Neural crest cell (in vitro differentiated cells): ENCODE data around the gene CCNY. TPM values are rescaled to one million over a fixed set of nuclear protein-coding genes. Genes with fewer than 3 reads are reported as not detected.

Source experiments
- DNase-seq: peaks from one replicate; pipeline ENCODE4 v3.0.0; 2021; ENCODE audit warnings: low read depth, mixed read lengths, low spot score
- H3K27ac Mint-ChIP-seq: one replicate; pipeline ENCODE4 v1.8.0; 2021; ENCODE audit warnings: mild to moderate bottlenecking, mixed read lengths; ENCODE audit not compliant: unreplicated experiment
- H3K27me3 Mint-ChIP-seq: 2 replicates; pipeline ENCODE4 v1.8.0; 2021; ENCODE audit warnings: low read depth, mild to moderate bottlenecking, mixed read lengths
- H3K36me3 Mint-ChIP-seq: 2 replicates; pipeline ENCODE4 v1.8.0; 2021; ENCODE audit warnings: low read depth, mild to moderate bottlenecking, mixed read lengths
- H3K4me1 Mint-ChIP-seq: 2 replicates; pipeline ENCODE4 v1.8.0; 2021; ENCODE audit warnings: mixed read lengths
- H3K4me3 Mint-ChIP-seq: one replicate; pipeline ENCODE4 v1.8.0; 2021; ENCODE audit warnings: mild to moderate bottlenecking, mixed read lengths
- H3K9me3 Mint-ChIP-seq: 2 replicates; pipeline ENCODE4 v1.8.0; 2021; ENCODE audit warnings: mixed read lengths
- total RNA-seq: library from RNA; stranded (reverse); gene quantifications from 2 replicates; pipeline ENCODE4 v1.2.1, GENCODE V29; 2021
- TF ChIP-seq, protein P1 (sequence below): fragments of 200-600 bp; sonication (generic); conservative IDR thresholded peaks from 2 replicates; pipeline ENCODE4 v1.5.0; 2021; ENCODE audit warnings: antibody characterized with exemption, mild to moderate bottlenecking

CCNY gene
- total RNA-seq, 1 donor from 2014 or later: 57.0 TPM

DNA sequence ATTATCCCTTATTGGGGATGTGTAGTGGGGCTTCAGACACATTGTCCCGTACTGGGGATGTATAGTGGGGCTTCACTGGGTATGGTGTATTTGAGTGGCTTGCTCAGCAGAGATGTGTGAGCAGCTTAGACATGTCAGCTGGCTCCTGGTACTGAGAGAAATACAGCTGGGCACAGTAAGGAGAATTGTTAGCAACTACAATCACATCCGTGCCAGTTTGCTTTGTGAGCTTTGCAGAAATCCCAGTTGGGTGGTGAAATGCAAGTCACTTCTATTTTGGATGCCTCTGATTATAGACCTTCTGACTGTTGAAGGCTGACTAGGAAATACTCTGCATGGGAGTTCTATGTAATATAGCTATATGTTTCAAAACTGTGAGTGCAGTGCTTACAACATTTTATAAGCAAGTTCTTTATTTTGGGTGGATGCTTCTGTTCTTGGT is 10.8 kb downstream of the CCNY start:
- TF ChIP-seq, protein P1, sequence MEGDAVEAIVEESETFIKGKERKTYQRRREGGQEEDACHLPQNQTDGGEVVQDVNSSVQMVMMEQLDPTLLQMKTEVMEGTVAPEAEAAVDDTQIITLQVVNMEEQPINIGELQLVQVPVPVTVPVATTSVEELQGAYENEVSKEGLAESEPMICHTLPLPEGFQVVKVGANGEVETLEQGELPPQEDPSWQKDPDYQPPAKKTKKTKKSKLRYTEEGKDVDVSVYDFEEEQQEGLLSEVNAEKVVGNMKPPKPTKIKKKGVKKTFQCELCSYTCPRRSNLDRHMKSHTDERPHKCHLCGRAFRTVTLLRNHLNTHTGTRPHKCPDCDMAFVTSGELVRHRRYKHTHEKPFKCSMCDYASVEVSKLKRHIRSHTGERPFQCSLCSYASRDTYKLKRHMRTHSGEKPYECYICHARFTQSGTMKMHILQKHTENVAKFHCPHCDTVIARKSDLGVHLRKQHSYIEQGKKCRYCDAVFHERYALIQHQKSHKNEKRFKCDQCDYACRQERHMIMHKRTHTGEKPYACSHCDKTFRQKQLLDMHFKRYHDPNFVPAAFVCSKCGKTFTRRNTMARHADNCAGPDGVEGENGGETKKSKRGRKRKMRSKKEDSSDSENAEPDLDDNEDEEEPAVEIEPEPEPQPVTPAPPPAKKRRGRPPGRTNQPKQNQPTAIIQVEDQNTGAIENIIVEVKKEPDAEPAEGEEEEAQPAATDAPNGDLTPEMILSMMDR: no peak
- no peak for DNase-seq
- Mint-ChIP-seq H3K36me3 (no peaks in the 10 kb centered on the region), H3K9me3 (no peaks in the 10 kb centered on the region), H3K4me1 (peaks cover 60% of the 10 kb centered on the region), H3K27ac (no peak overlapping the region), H3K4me3 (no peak overlapping the region), H3K27me3 (no peaks in the 10 kb centered on the region)

DNA sequence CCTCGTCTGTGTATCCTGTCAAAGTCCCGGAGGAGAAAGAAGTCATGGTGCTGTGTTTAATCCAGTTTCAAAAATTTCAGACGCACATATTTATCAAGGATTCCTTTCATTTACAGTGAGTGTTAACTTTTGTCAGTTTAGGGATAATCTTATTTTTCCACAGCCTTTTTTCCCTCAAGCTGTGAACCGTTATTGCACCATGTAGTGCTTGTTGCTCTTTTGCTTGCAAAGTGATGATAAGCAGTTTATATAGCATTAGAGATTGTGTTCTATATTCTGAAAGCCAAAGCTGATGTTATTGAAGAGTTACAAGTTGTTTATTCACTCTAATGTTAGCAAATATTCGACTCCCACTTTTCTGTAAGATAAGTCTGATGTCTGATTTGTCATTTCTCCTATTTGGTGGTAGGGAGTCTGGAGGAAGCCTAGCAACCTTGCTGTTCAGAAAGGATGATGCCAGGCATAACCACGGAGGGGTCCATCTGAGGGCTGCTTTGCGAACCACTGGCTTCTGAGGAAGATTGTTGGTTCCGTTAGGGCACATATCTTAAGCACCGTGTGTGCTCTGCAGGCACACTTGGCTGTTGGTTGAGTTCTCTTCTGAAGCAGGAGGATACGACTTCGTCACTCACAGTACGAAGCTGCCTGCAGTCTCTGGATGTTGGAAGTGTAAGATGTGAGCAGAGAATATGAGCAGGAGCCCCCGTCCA is 11.7 kb downstream of the CCNY start:
- Mint-ChIP-seq H3K4me3 (no peak overlapping the region), H3K36me3 (peaks cover 3% of the 10 kb centered on the region), H3K9me3 (no peaks in the 10 kb centered on the region), H3K27me3 (no peaks in the 10 kb centered on the region), H3K27ac (peak overlapping the region; percentile 7), H3K4me1 (peaks cover 60% of the 10 kb centered on the region)
- TF ChIP-seq, protein P1: no peak
- DNase-seq: no peak

DNA sequence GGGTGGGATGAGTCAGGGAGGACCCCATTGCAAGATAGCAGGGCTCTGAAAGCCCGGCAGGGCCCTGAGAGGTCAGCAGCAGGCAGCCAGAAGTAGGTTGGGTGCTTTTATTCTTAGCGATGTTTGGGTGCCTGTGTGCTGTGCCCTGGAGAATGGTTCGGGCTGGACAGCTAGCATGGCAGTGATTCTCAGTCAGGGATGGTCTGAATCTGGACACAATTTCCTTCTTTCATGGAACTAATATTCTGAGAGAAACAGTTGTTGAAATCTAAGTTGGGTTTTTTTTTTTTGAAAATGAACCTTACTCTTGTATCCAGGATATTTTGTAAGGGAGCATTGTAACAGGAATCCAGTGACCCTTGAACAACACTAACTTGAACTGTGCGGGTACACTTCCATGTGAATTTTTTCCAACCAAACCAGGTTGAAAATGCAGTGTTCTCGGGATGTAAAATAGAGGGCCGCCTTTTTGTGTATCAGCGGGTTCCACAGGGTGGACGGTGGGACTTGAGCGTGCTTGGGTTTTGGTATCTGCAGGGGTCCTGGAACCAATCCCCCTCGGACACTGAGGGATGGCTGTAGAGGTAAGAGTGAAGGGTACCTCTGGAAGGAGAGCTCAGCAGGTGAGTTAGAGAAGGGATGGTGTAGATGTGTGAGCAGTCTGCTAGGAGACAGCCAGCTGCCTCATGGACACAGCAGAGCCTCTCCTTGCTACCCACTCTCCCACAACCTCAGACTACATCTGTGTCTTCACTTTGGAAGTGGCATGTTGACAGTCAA is 12.5 kb downstream of the CCNY start:
- H3K27me3 Mint-ChIP-seq: no peaks in the 10 kb centered on the region
- H3K36me3 Mint-ChIP-seq: peaks cover 3% of the 10 kb centered on the region
- H3K9me3 Mint-ChIP-seq: no peaks in the 10 kb centered on the region
- TF ChIP-seq, protein P1: no peak
- H3K4me1 Mint-ChIP-seq: peaks cover 55% of the 10 kb centered on the region
- no peak overlapping the region for H3K4me3 Mint-ChIP-seq
- peak overlapping the region; percentile 84 for H3K27ac Mint-ChIP-seq
- no peak for DNase-seq

DNA sequence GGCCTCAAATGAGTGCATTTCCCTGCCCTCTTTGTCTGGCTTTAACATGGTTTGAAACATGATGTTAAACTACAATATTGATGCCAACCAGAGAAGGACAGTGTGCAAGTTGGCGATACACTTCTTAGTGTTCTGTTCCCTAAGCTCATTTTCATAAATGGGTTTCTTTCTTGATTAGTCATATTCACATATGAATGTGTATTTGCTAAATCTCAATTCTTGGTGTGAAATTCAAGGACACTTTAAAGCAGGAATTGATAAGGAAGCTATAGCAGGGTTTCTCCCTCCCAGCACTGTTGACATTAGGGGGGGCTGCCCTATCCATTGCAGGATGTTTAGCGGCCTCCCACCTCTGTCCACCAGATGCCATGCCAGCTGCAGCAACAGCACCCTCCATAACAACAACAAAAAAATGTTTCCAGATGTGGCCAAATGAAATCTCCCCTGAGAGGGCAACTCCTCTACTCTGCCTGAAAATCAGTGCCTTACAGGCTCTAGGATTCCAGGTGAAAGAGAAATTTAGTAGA is 13.1 kb downstream of the CCNY start:
- peak overlapping the region; percentile 84 for H3K27ac Mint-ChIP-seq
- no peak for DNase-seq
- peaks cover 3% of the 10 kb centered on the region for H3K36me3 Mint-ChIP-seq
- TF ChIP-seq, protein P1: no peak
- no peak overlapping the region for H3K4me3 Mint-ChIP-seq
- no peaks in the 10 kb centered on the region for H3K9me3 Mint-ChIP-seq
- H3K4me1 Mint-ChIP-seq: peaks cover 52% of the 10 kb centered on the region
- no peaks in the 10 kb centered on the region for H3K27me3 Mint-ChIP-seq

DNA sequence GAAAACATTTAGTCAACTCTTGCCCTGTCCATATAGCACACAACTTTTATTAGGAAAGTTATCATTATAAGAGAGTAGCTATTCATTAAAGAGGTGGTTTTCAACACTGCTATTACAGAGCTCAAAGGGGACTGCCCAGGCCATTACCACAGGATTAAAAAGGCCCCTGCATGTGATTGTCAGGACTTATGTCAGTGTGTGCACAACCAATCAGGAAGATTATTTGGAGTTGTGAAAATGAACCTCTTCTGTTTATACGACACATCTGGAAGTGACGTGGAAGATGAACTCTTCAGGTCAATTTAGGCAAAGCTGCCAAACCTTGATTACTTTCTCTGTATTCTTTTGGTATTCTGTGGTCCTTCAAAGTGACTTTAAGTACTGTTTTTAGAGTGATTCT is 14.7 kb downstream of the CCNY start:
- Mint-ChIP-seq H3K27ac (no peak overlapping the region), H3K36me3 (peaks cover 3% of the 10 kb centered on the region), H3K4me1 (peaks cover 52% of the 10 kb centered on the region), H3K9me3 (no peaks in the 10 kb centered on the region), H3K4me3 (no peak overlapping the region), H3K27me3 (no peaks in the 10 kb centered on the region)
- TF ChIP-seq, protein P1: no peak
- no peak for DNase-seq
